SK-N-SH (cell line): ENCODE results near the gene UBA3. TPM values are rescaled to one million over a fixed set of nuclear protein-coding genes. Genes with fewer than 3 reads are reported as not detected.

Experiments
- CTCF ChIA-PET: fragments of 300-600, 350-600 bp; formaldehyde crosslinking; extraction: SDS; loops from one replicate; lab custom pipeline; 2021; lab: Yijun Ruan, JAX
- POLR2A ChIA-PET: fragments of 350-600 bp; sonication (Branson Sonifier 250); formaldehyde crosslinking; extraction: SDS; loops from one replicate; lab custom pipeline; 2020; ENCODE audit warnings: antibody characterized with exemption, inconsistent platforms; lab: Yijun Ruan, JAX
- DNase-seq: peaks from one replicate; pipeline ENCODE4 v3.0.0; 2012
- H2AFZ ChIP-seq: fragments of 200-600 bp; sonication (generic); 2 replicates; pipeline ENCODE4 v1.8.1; 2016; ENCODE audit warnings: antibody characterized with exemption, mild to moderate bottlenecking, low read depth
- H3F3A ChIP-seq: fragments of 200-600 bp; sonication (generic); replicated peaks from 2 replicates; pipeline ENCODE3; 2016; ENCODE audit warnings: antibody characterized with exemption, mild to moderate bottlenecking; ENCODE audit not compliant: insufficient read depth
- H3K27ac ChIP-seq, 2 experiments: fragments of 200-500 bp in 1 of 2; fragments of 200-600 bp in 1 of 2; sonication (Bioruptor generic) in 1 of 2; sonication (generic), shearing (Covaris generic) in 1 of 2; 2 replicates each; pipeline versions ENCODE4 v1.5.1 to v1.6.1; 2014 to 2016; ENCODE audit warnings: low read depth in 2 of 2, inconsistent platforms in 1 of 2, low read length in 1 of 2, mild to moderate bottlenecking in 1 of 2, mixed read lengths in 1 of 2
- H3K27me3 ChIP-seq: fragments of 200-600 bp; sonication (generic), shearing (Covaris generic); 2 replicates; pipeline ENCODE4 v1.6.1; 2016; ENCODE audit warnings: mixed run types; ENCODE audit not compliant: insufficient read depth
- H3K36me3 ChIP-seq, 2 experiments: fragments of 200-500 bp in 1 of 2; fragments of 200-600 bp in 1 of 2; sonication (Bioruptor generic) in 1 of 2; sonication (generic) in 1 of 2; replicated peaks in 1 of 2; 2 replicates each; pipeline versions ENCODE3 to v1.5.1; 2014 to 2016; ENCODE audit warnings: low read length in 1 of 2, mild to moderate bottlenecking in 1 of 2; ENCODE audit not compliant: insufficient read depth in 2 of 2, control insufficient read depth in 1 of 2
- H3K4me1 ChIP-seq, 2 experiments: fragments of 200-500 bp in 1 of 2; fragments of 200-600 bp in 1 of 2; sonication (Bioruptor generic) in 1 of 2; sonication (generic), shearing (Covaris generic) in 1 of 2; 2 replicates each; pipeline versions ENCODE4 v1.5.1 to v1.6.1; 2014 to 2016; ENCODE audit warnings: low read depth in 1 of 2, low read length in 1 of 2, mixed run types in 1 of 2; ENCODE audit not compliant: insufficient read depth in 2 of 2, control insufficient read depth in 1 of 2
- H3K4me2 ChIP-seq: fragments of 200-600 bp; sonication (generic), shearing (Covaris generic); 2 replicates; pipeline ENCODE4 v1.6.1; 2017; ENCODE audit warnings: mixed run types
- H3K4me3 ChIP-seq, 2 experiments: fragments of 200-500 bp in 1 of 2; fragments of 200-600 bp in 1 of 2; sonication (Bioruptor generic) in 1 of 2; sonication (generic), shearing (Covaris generic) in 1 of 2; 2 replicates each; pipeline versions ENCODE4 v1.5.1 to v1.8.1; 2014 to 2016; ENCODE audit warnings: low read depth in 2 of 2, inconsistent platforms in 1 of 2, low read length in 1 of 2, mild to moderate bottlenecking in 1 of 2, mixed read lengths in 1 of 2, moderate library complexity in 1 of 2
- H3K79me2 ChIP-seq: fragments of 200-600 bp; sonication (generic); 2 replicates; pipeline ENCODE4 v1.8.1; 2017; ENCODE audit warnings: mild to moderate bottlenecking; ENCODE audit not compliant: insufficient read depth
- H3K9ac ChIP-seq: fragments of 200-600 bp; sonication (generic); 2 replicates; pipeline ENCODE4 v1.6.1; 2017; ENCODE audit warnings: mixed run types
- H3K9me2 ChIP-seq: fragments of 200-600 bp; sonication (generic); 2 replicates; pipeline ENCODE4 v1.6.1; 2017; ENCODE audit warnings: mixed run types
- H3K9me3 ChIP-seq: fragments of 200-600 bp; sonication (generic); 2 replicates; pipeline ENCODE4 v1.6.1; 2017; ENCODE audit warnings: mixed run types, mild to moderate bottlenecking, moderate library complexity
- H4K20me1 ChIP-seq: fragments of 200-600 bp; sonication (generic); 2 replicates; pipeline ENCODE4 v1.6.1; 2017; ENCODE audit warnings: mild to moderate bottlenecking, mixed run types; ENCODE audit not compliant: insufficient read depth
- ELF1 ChIP-seq: IDR thresholded peaks from 2 replicates; pipeline ENCODE4 v1.4.0; 2012
- EP300 ChIP-seq, 2 experiments: IDR thresholded peaks; 2 replicates each; pipeline versions ENCODE4 v1.4.0 to v1.6.1; 2012; ENCODE audit warnings: borderline replicate concordance in 1 of 2, low read depth in 1 of 2, low read length in 1 of 2
- FOXJ3 ChIP-seq: sonication (generic); formaldehyde crosslinking; IDR thresholded peaks from 2 replicates; pipeline ENCODE4 v1.5.1; 2020; ENCODE audit warnings: mild to moderate bottlenecking, missing genetic modification reagents
- GATA2 ChIP-seq: sonication (generic); formaldehyde crosslinking; IDR thresholded peaks from 2 replicates; pipeline ENCODE4 v1.5.0; 2020; ENCODE audit warnings: mild to moderate bottlenecking, missing genetic modification reagents
- JUND ChIP-seq: IDR thresholded peaks from 2 replicates; pipeline ENCODE4 v1.4.0; 2012
- MXI1 ChIP-seq: IDR thresholded peaks from 2 replicates; pipeline ENCODE4 v1.6.1; 2012; ENCODE audit warnings: mild to moderate bottlenecking, low read depth, low read length, improper control_type of control experiment
- NRF1 ChIP-seq: IDR thresholded peaks from 2 replicates; pipeline ENCODE4 v1.6.1; 2012; ENCODE audit warnings: low read depth, mild to moderate bottlenecking, low read length
- PBX3 ChIP-seq: IDR thresholded peaks from 2 replicates; pipeline ENCODE4; 2012
- POLR2AphosphoS5 ChIP-seq: IDR thresholded peaks from 2 replicates; pipeline ENCODE4 v1.6.1; 2012; ENCODE audit warnings: low read depth, low read length
- RCOR1 ChIP-seq: fragments of 150-350 bp; IDR thresholded peaks from 2 replicates; pipeline ENCODE4 v1.6.1; 2017; ENCODE audit warnings: antibody characterized with exemption, low read length
- RXRA ChIP-seq: IDR thresholded peaks from 2 replicates; pipeline ENCODE4 v1.4.0; 2012; ENCODE audit warnings: low read depth, mild to moderate bottlenecking, borderline replicate concordance
- SMC3 ChIP-seq: IDR thresholded peaks from 2 replicates; pipeline ENCODE4 v1.6.1; 2012; ENCODE audit warnings: low read depth, low read length, improper control_type of control experiment
- TAF1 ChIP-seq: IDR thresholded peaks from 2 replicates; pipeline ENCODE4 v1.6.1; 2012; ENCODE audit warnings: low read depth, mild to moderate bottlenecking, low read length, moderate library complexity, borderline replicate concordance
- TEAD4 ChIP-seq: IDR thresholded peaks from 2 replicates; pipeline ENCODE4 v1.4.0; 2012; ENCODE audit warnings: mild to moderate bottlenecking, borderline replicate concordance; ENCODE audit not compliant: insufficient read depth
- WGBS: methylation state at CpG from one replicate; pipeline ENCODE4 v1.1.6; 2017; ENCODE audit warnings: low lambda C conversion rate; 5-methylcytosine and 5-hydroxymethylcytosine counted together
- polyA plus RNA-seq, 3 experiments: library from polyadenylated mRNA; depleted of rRNA; stranded (reverse); fragments of >200 nt; gene quantifications; 2 replicates each; pipeline ENCODE4 v1.2.3, GENCODE V29; 2012
- TF ChIP-seq, protein P1 (sequence below): IDR thresholded peaks from 2 replicates; pipeline ENCODE4 v1.6.1; 2012; ENCODE audit warnings: mild to moderate bottlenecking, low read depth, low read length, moderate library complexity

UBA3 gene
- polyA plus RNA-seq, 1 of the 3 experiments (the other 2 are of a cell fraction), result 43.0 TPM

DNA sequence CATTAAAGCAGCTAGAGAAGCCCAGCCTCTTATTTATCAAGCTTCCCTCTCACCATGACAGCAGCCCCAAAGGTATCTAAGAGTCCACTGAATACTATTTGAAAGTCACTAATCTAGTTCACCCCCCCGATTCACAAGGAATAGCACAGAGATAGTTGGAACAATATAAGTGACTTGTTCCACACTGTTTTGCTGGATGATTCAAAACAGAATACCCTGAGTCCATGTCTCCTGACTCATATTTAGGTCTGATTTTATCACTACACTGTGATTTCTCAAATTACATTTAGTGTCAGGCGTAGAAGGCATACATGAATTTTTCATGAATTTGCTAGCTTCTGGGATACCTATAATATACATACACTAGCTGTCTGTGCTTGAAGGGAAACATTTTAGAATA, 48.0 kb downstream of the UBA3 start (continued):
- TF ChIP-seq, protein P1, sequence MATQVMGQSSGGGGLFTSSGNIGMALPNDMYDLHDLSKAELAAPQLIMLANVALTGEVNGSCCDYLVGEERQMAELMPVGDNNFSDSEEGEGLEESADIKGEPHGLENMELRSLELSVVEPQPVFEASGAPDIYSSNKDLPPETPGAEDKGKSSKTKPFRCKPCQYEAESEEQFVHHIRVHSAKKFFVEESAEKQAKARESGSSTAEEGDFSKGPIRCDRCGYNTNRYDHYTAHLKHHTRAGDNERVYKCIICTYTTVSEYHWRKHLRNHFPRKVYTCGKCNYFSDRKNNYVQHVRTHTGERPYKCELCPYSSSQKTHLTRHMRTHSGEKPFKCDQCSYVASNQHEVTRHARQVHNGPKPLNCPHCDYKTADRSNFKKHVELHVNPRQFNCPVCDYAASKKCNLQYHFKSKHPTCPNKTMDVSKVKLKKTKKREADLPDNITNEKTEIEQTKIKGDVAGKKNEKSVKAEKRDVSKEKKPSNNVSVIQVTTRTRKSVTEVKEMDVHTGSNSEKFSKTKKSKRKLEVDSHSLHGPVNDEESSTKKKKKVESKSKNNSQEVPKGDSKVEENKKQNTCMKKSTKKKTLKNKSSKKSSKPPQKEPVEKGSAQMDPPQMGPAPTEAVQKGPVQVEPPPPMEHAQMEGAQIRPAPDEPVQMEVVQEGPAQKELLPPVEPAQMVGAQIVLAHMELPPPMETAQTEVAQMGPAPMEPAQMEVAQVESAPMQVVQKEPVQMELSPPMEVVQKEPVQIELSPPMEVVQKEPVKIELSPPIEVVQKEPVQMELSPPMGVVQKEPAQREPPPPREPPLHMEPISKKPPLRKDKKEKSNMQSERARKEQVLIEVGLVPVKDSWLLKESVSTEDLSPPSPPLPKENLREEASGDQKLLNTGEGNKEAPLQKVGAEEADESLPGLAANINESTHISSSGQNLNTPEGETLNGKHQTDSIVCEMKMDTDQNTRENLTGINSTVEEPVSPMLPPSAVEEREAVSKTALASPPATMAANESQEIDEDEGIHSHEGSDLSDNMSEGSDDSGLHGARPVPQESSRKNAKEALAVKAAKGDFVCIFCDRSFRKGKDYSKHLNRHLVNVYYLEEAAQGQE, result no peak
- TF ChIP-seq TEAD4, result peak; percentile 49; the same call in 1 of the 2 replicates
- TF ChIP-seq NRF1, result no peak
- TF ChIP-seq MXI1, result no peak
- TF ChIP-seq FOXJ3 (CRISPR knock-in tag), result 0 out of 2 replicates have a peak, but pooled peaks have one; percentile 53
- no peak for TF ChIP-seq TAF1
- peak; percentile 58; the same call in 1 of the 2 replicates for TF ChIP-seq RXRA
- TF ChIP-seq ELF1, result no peak

GRCh38 chr3:69031635-69032034, 48.5 kb downstream of the UBA3 start:
- CTCF ChIA-PET, result interaction anchor here (0.9 to 1.2 kb wide), 2 partner anchors 11 to 13 kb away, joined by 3 read pairs; no protein-coding TSS in a partner anchor
- H3K4me1 ChIP-seq, result peaks cover 0 to 20% of the 10 kb centered on the region in 2 experiments
- no peaks in the 10 kb centered on the region for H4K20me1 ChIP-seq
- no peak for TF ChIP-seq JUND
- TF ChIP-seq FOXJ3 (CRISPR knock-in tag), result no peak
- no peak for TF ChIP-seq GATA2 (CRISPR knock-in tag)
- TF ChIP-seq PBX3, result no peak
- no peak for TF ChIP-seq TAF1
- no peak for TF ChIP-seq SMC3
- no peak for TF ChIP-seq RCOR1
- TF ChIP-seq TEAD4, result no peak
- no peak for TF ChIP-seq POLR2AphosphoS5
- TF ChIP-seq NRF1, result no peak
- no peak for TF ChIP-seq EP300 (IDR thresholded peaks at IDR 0.05; ENCODE audit: borderline replicate concordance in 1 of 2, low read depth in 1 of 2, low read length in 1 of 2)
- TF ChIP-seq, all 33 proteins: peak for 0
- Histone ChIP-seq H3K9me2 (no peaks in the 10 kb centered on the region), H3K4me2 (peak overlapping the region; percentile 52; the same call in 1 of the 2 replicates), H3K9ac (peak overlapping the region; percentile 46; the same call in 1 of the 2 replicates), H3K36me3 (peaks cover 74 to 78% of the 10 kb centered on the region in 2 experiments), H3K27ac (peak overlapping the region; percentile 65 to 91), H3K4me3 (no peak overlapping the region), H3K27me3 (no peaks in the 10 kb centered on the region), H3K9me3 (no peaks in the 10 kb centered on the region), H3K79me2 (peaks cover 43% of the 10 kb centered on the region), H3F3A (peaks cover 55% of the 10 kb centered on the region), H2AFZ (no peak overlapping the region)
- WGBS, result 46% methylated on average over 1 of the region's 1 CpG
- DNase-seq, result no peak
- POLR2A ChIA-PET, result interaction anchor here (1.0 kb wide), 1 partner anchor 21 kb away, joined by 3 read pairs; the partner anchor contains the start of gene TMF1
